GM19468 (cell line): Measurements from ENCODE around the gene DNAJC10.

Experiments
- ATAC-seq: cut with Tn5 transposase; IDR thresholded peaks from one replicate; pipeline ENCODE4 v1.9.1; 2021; ENCODE audit warnings: mild to moderate bottlenecking, moderate library complexity, moderate number of reproducible peaks; ENCODE audit not compliant: unreplicated experiment; ENCODE audit errors: extremely low read depth

The DNAJC10 gene

DNA sequence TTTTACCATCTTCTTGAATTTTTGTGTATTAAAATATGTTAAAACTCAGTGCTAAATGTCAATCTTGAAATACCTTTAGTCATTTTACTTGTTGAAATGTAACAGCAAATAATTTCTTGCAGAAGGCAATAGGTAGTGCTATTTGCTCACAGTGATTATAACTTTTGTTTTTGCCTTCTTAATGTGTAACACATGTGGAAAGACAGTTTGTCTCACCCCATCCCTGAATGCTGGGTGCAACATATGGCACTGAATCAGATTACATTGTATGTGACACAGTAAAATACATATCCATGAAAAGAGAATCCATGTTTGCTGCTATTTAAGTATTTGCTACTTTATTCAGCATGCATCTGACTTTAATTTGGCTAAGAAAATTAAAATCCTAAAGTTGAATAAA lies 115.0 kb downstream of the DNAJC10 start:
- no peak for ATAC-seq

DNA sequence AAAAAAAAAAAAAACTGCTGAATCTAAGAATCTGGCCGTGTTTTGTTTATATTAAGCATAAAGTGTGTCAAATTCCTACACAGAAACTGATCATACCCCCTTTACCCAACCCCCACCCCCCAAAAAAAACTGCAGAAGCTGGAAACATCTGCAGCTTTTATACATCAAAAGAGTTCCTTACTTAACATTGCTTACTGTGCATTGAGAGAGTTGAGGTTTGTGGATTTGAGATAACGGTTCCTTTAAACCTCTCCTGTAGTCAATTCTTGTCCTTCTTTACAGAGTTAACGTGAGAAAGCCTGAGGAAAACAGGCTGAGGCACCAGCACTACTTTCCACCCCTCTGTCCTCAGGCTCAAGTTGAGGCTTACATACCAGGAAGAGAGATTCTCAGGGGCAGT lies 115.9 kb downstream of the DNAJC10 start:
- ATAC-seq, result no peak

DNA sequence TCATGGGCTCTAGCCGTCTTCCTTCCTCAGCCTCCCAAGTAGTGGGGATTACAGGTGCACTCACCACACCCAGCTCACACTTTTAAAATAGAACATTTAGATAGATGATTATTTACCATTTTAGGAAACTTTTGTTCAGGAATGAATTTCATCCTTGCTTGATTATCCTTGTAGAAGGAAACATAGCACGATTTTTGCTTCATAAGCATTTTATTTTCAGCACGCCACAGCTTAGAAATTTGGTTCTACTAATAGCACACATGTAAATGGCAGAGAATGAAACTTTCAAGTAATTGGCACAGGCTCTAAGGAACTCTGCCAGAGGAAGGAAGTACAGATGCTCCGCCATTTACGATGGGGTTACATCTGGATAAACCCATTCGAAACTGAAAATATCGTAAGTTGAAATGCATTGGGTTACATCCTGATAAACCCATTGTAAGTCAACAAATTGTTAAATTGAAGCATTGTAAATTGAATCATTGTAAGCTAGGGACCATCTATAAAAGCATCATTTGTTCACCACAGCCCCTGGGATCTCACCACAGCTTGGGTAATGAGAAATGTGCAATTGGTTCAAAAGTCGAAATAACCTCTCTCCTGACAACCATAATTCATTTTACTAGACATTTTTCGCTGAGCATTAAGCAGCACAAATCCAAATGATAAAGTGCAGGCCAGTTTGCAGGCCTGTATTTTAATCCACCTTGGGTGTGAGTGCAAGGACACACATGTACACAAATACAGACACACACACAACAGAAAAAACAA lies 117.2 kb downstream of the DNAJC10 start:
- no peak for ATAC-seq

DNA sequence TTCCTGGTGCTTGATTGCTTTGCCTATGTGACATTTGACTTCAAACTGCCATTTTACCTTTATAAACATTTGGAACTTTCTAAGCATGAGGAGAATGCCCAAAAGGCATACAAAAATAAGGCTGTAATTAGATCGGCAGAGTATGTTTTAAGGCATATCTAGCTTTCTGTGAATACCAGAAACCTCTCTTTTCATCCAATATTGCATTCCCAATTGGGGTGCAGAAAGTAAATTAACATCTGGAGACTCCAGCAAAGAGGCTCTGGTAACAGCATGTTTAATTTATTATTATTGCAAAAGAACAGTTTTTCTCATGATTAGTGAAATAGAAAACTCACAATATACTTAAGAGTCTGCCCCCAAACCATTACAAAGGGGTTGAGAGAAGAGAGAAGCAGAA lies 118.2 kb downstream of the DNAJC10 start:
- ATAC-seq, result no peak

DNA sequence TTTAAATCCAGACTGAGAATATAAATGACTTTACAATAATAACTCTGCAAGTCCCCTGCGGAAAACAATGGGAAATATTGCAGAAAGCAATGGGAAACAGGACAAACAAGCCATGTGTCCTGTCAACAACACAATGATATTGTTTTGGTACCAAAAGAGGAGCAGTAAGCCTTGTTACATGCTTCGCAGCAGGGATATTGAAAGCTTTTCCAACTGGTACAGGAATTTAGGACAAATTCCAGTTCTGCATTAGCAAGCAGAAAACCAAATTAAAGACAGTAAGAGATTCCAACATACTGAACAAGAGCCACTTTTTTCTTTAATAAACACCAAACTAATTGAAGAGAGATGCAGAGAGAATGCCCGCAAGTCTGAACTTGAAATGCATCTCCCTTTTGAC lies 120.4 kb downstream of the DNAJC10 start:
- ATAC-seq, result no peak
